GM12878 (cell line): ENCODE results near the gene PINLYP. TPM values are rescaled to one million over a fixed set of nuclear protein-coding genes. Genes with fewer than 3 reads are reported as not detected.
A peak's percentile ranks its signal among the peaks of the same experiment; 100 is the strongest.

ENCODE experiments used
- BACH1 ChIP-seq: fragments of 450-650 bp; IDR thresholded peaks from 2 replicates; pipeline ENCODE4 v1.6.1; 2017; ENCODE audit warnings: mild to moderate bottlenecking, borderline replicate concordance
- CBX5 ChIP-seq: sonication (generic); IDR thresholded peaks from 2 replicates; pipeline ENCODE4 v1.6.1; 2016; ENCODE audit warnings: low read depth, moderate library complexity, mild to moderate bottlenecking, inconsistent platforms
- CEBPB ChIP-seq, 2 experiments: fragments of 150-350 bp in 1 of 2; IDR thresholded peaks; 2 replicates each; pipeline ENCODE4 v1.6.1; 2012 to 2014; ENCODE audit warnings: low read depth in 2 of 2, low read length in 2 of 2, borderline replicate concordance in 1 of 2, inconsistent platforms in 1 of 2
- ESRRA ChIP-seq: IDR thresholded peaks from 2 replicates; pipeline ENCODE4 v1.6.1; 2012; ENCODE audit warnings: mild to moderate bottlenecking, low read length, improper control_type of control experiment
- GATAD2B ChIP-seq: fragments of 450-650 bp; conservative IDR thresholded peaks from 2 replicates; pipeline ENCODE4 v1.6.1; 2017; ENCODE audit warnings: low read depth, mild to moderate bottlenecking, moderate library complexity
- MTA2 ChIP-seq: fragments of 450-650 bp; IDR thresholded peaks from 2 replicates; pipeline ENCODE4 v1.6.1; 2016; ENCODE audit warnings: low read depth, mild to moderate bottlenecking, moderate library complexity
- NFYA ChIP-seq: IDR thresholded peaks from 2 replicates; pipeline ENCODE4 v1.6.1; 2011; ENCODE audit warnings: low read depth, mild to moderate bottlenecking, low read length, improper control_type of control experiment, borderline replicate concordance
- NFYB ChIP-seq: IDR thresholded peaks from 2 replicates; pipeline ENCODE4 v1.6.1; 2011; ENCODE audit warnings: low read depth, mild to moderate bottlenecking, low read length, improper control_type of control experiment, moderate library complexity; ENCODE audit not compliant: insufficient read depth
- PAX5 ChIP-seq: IDR thresholded peaks from 2 replicates; pipeline ENCODE4 v1.6.1; 2011; ENCODE audit warnings: low read depth, low read length, borderline replicate concordance
- PKNOX1 ChIP-seq: fragments of 450-650 bp; IDR thresholded peaks from 2 replicates; pipeline ENCODE4 v1.6.1; 2016; ENCODE audit warnings: mild to moderate bottlenecking
- PRDM15 ChIP-seq: fragments of 450-650 bp; formaldehyde crosslinking; IDR thresholded peaks from 2 replicates; pipeline ENCODE4 v1.4.0; 2020; ENCODE audit warnings: mild to moderate bottlenecking, moderate library complexity
- RAD51 ChIP-seq: fragments of 450-650 bp; IDR thresholded peaks from 2 replicates; pipeline ENCODE4 v1.6.1; 2016; ENCODE audit warnings: moderate library complexity, mild to moderate bottlenecking, inconsistent platforms
- RFX5 ChIP-seq: IDR thresholded peaks from 2 replicates; pipeline ENCODE4 v1.6.1; 2011; ENCODE audit warnings: low read depth, low read length, improper control_type of control experiment
- SMAD1 ChIP-seq: fragments of 450-650 bp; IDR thresholded peaks from 2 replicates; pipeline ENCODE4 v1.6.1; 2018; ENCODE audit warnings: mild to moderate bottlenecking, low read depth; ENCODE audit not compliant: partially characterized antibody
- SMAD5 ChIP-seq: IDR thresholded peaks from 2 replicates; pipeline ENCODE4 v1.6.1; 2016; ENCODE audit warnings: antibody characterized with exemption, low read depth
- SMC3 ChIP-seq: IDR thresholded peaks from 2 replicates; pipeline ENCODE4 v1.6.1; 2011; ENCODE audit warnings: low read length, improper control_type of control experiment, borderline replicate concordance
- SREBF2 ChIP-seq: IDR thresholded peaks from 2 replicates; pipeline ENCODE4 v1.6.1; 2012; ENCODE audit warnings: mild to moderate bottlenecking, low read length
- TCF3 ChIP-seq: IDR thresholded peaks from 2 replicates; pipeline ENCODE4 v1.6.1; 2012; ENCODE audit warnings: low read depth, mild to moderate bottlenecking, low read length, borderline replicate concordance; ENCODE audit not compliant: insufficient read depth
- ZNF207 ChIP-seq: fragments of 450-650 bp; IDR thresholded peaks from 2 replicates; pipeline ENCODE4 v1.6.1; 2014; ENCODE audit warnings: antibody characterized with exemption, mild to moderate bottlenecking, borderline replicate concordance
- polyA plus RNA-seq, 11 experiments: library from polyadenylated mRNA; depleted of rRNA in 4 of 11; unstranded in 6 of 11; stranded (reverse) in 5 of 11; fragments of >200 nt; fragmentation: Nextera tagmentation in 4 of 11; fragmentation: Illumina TruSeq in 1 of 11; extraction: Ambion mirVana in 4 of 11; extraction: Trizol in 1 of 11; gene quantifications; 1 replicate in 1 of 11; 2 replicates in 10 of 11; pipeline versions ENCODE4 v1.2.1 to v1.2.3, GENCODE V29; 2011 to 2016; ENCODE audit warnings: inconsistent platforms in 2 of 11, missing spikeins in 2 of 11, low read depth in 1 of 11
- total RNA-seq, 4 experiments: library from RNA; depleted of rRNA in 3 of 4; stranded (reverse); fragments of >200 nt in 3 of 4; fragmentation: Illumina TruSeq in 1 of 4; extraction: Trizol in 1 of 4; gene quantifications; 2 replicates each; pipeline versions ENCODE4 v1.2.1 to v1.2.3, GENCODE V29; 2013 to 2021
- TF ChIP-seq, protein P1 (sequence below): IDR thresholded peaks from 2 replicates; pipeline ENCODE4 v1.6.1; 2012; ENCODE audit warnings: low read depth, low read length, improper control_type of control experiment
- TF ChIP-seq, protein P2 (sequence below): fragments of 450-650 bp; IDR thresholded peaks from 2 replicates; pipeline ENCODE4 v1.6.1; 2016; ENCODE audit warnings: mild to moderate bottlenecking, moderate library complexity, borderline replicate concordance

The PINLYP gene
- total and polyA plus RNA-seq, 10 of the 15 experiments (the other 5 are each of a cell fraction or from before 2014, with no cell fraction given) = 1.0 to 26.9 (median 11.4) TPM

- TF ChIP-seq, protein P1, sequence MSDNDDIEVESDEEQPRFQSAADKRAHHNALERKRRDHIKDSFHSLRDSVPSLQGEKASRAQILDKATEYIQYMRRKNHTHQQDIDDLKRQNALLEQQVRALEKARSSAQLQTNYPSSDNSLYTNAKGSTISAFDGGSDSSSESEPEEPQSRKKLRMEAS = peak; percentile 48; the same call in 1 of the 2 replicates
- peak; percentile 40 for TF ChIP-seq PAX5
- TF ChIP-seq MTA2 = no peak; the same call in 1 of the 2 replicates
- TF ChIP-seq PKNOX1 = peak; percentile 29; the same call in 1 of the 2 replicates
- TF ChIP-seq SREBF2 = no peak
- no peak for TF ChIP-seq PRDM15
- TF ChIP-seq TCF3 = 0 out of 2 replicates have a peak, but pooled peaks have one; percentile 33
- peak; percentile 80 for TF ChIP-seq ZNF207
- no peak for TF ChIP-seq ESRRA
- no peak for TF ChIP-seq NFYB
- TF ChIP-seq SMAD5 = peak; percentile 84
- TF ChIP-seq RFX5 = no peak
- TF ChIP-seq BACH1 = 0 out of 2 replicates have a peak, but pooled peaks have one; percentile 43
- no peak for TF ChIP-seq CBX5
- TF ChIP-seq RAD51 = no peak
- TF ChIP-seq, protein P2, sequence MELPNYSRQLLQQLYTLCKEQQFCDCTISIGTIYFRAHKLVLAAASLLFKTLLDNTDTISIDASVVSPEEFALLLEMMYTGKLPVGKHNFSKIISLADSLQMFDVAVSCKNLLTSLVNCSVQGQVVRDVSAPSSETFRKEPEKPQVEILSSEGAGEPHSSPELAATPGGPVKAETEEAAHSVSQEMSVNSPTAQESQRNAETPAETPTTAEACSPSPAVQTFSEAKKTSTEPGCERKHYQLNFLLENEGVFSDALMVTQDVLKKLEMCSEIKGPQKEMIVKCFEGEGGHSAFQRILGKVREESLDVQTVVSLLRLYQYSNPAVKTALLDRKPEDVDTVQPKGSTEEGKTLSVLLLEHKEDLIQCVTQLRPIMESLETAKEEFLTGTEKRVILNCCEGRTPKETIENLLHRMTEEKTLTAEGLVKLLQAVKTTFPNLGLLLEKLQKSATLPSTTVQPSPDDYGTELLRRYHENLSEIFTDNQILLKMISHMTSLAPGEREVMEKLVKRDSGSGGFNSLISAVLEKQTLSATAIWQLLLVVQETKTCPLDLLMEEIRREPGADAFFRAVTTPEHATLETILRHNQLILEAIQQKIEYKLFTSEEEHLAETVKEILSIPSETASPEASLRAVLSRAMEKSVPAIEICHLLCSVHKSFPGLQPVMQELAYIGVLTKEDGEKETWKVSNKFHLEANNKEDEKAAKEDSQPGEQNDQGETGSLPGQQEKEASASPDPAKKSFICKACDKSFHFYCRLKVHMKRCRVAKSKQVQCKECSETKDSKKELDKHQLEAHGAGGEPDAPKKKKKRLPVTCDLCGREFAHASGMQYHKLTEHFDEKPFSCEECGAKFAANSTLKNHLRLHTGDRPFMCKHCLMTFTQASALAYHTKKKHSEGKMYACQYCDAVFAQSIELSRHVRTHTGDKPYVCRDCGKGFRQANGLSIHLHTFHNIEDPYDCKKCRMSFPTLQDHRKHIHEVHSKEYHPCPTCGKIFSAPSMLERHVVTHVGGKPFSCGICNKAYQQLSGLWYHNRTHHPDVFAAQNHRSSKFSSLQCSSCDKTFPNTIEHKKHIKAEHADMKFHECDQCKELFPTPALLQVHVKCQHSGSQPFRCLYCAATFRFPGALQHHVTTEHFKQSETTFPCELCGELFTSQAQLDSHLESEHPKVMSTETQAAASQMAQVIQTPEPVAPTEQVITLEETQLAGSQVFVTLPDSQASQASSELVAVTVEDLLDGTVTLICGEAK = no peak
- no peak for TF ChIP-seq CEBPB (IDR thresholded peaks at IDR 0.05; ENCODE audit: borderline replicate concordance in 1 of 2, low read depth in 2 of 2, low read length in 2 of 2)
- TF ChIP-seq GATAD2B = peak; percentile 91
- no peak for TF ChIP-seq SMC3
- peak; percentile 18 for TF ChIP-seq SMAD1
- no peak for TF ChIP-seq NFYA
Observed at GRCh38 chr19:43619262-43620060, 43.9 kb downstream of the PINLYP start, which contains the start of gene ZNF428 (continued).
